Raji (cell line): Measurements from ENCODE around the gene KANK4.

Experiments
- POLR2A ChIP-seq: IDR thresholded peaks from 2 replicates; pipeline ENCODE4 v1.6.1; 2011; ENCODE audit warnings: low read depth, low read length, control low read depth; ENCODE audit not compliant: insufficient read depth

KANK4 gene

GRCh38 chr1:62316135-62316534 lies 3.1 kb downstream of the KANK4 start:
- no peak for TF ChIP-seq POLR2A

GRCh38 chr1:62315387-62315786 lies 3.8 kb downstream of the KANK4 start:
- no peak for TF ChIP-seq POLR2A

- TF ChIP-seq POLR2A = no peak
These were observed 4.5 kb downstream of the KANK4 start for GRCh38 chr1:62314454-62315350.

DNA sequence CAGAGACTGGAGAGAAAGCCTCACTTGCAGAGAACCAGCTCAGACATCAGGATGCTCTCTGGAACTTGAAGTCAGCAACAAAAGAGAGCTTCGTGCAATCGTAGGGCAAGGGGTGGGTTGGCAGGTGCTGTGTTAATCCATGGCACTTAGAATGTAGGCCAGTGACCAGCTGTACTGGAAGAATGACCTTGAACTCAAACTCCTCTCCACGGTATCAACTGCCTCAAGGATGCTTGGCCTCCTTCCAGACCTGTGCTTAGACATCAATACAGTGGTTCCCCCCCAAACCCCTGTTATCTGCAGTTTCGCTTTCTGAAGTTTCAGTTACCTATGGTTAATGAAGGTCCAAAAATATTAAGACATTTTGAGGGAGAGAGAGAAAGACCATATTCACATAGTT lies 6.5 kb downstream of the KANK4 start:
- TF ChIP-seq POLR2A = no peak

DNA sequence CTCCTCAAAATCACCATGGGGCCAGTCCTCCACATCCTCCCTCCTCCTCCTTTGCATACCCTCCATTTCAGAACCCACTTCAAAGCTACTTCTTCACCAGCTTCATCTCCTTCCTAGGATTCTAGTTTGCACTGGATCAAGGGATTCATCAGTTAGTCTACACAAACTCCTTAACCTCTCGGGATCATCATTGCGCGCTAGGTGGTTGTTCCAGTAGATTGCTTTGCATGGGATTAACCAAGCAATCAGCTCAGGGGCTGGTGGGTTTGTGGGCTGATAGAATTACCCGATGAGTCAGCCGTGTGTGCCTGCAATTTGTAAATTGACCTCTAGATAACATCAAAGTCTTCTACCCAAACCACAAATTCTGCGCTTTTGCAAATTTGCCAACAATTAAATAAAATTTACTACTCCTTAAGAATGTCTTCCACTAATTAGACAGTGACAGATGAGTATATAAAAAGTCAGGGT lies 7.7 kb downstream of the KANK4 start:
- no peak for TF ChIP-seq POLR2A

- no peak for TF ChIP-seq POLR2A
These were observed 9.3 kb downstream of the KANK4 start for GRCh38 chr1:62309906-62310305.

DNA sequence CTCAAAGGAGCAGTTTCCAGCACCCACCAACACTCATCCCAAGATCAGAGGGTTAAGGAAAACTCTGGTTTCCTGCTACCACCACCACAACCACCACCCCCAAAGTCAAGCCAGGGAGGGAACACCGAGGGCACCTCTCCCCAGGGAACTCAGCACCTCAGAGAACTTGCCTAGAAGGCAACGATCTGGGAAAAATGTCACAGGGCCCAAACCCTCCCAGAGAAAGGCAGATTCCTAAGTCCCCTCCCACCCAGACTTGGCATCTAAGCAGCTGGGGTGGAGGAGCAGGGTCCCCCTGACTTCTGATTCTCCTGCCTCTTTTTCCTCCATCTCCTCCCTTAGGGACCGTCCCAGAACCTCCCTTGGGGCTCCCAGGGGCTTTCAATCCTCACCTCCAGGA lies 10.6 kb downstream of the KANK4 start:
- no peak for TF ChIP-seq POLR2A

GRCh38 chr1:62307895-62308492 lies 11.2 kb downstream of the KANK4 start:
- no peak for TF ChIP-seq POLR2A

GRCh38 chr1:62307446-62307845 lies 11.8 kb downstream of the KANK4 start:
- no peak for TF ChIP-seq POLR2A

DNA sequence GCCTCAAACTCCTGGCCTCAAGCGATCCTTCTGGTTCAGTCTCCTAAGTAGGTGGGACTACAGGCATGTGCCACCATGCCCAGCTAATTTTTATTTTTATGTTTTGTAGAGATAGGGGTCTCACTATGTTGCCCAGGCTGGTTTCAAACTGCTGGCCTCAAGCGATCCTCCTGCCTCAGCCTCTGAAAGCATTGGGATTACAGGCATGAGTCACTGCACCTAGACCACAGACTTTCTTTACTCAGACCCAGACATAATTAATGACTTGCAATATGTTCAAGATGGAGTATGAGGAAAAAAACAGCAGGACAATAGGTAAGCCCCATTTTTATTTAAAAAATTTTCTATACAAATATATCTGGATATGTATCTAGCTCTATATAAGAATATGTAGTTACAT lies 13.2 kb downstream of the KANK4 start:
- no peak for TF ChIP-seq POLR2A

- no peak for TF ChIP-seq POLR2A
These were observed 14.3 kb downstream of the KANK4 start for GRCh38 chr1:62304975-62305374.

- TF ChIP-seq POLR2A = no peak
These were observed 14.7 kb downstream of the KANK4 start for GRCh38 chr1:62304515-62304914.

DNA sequence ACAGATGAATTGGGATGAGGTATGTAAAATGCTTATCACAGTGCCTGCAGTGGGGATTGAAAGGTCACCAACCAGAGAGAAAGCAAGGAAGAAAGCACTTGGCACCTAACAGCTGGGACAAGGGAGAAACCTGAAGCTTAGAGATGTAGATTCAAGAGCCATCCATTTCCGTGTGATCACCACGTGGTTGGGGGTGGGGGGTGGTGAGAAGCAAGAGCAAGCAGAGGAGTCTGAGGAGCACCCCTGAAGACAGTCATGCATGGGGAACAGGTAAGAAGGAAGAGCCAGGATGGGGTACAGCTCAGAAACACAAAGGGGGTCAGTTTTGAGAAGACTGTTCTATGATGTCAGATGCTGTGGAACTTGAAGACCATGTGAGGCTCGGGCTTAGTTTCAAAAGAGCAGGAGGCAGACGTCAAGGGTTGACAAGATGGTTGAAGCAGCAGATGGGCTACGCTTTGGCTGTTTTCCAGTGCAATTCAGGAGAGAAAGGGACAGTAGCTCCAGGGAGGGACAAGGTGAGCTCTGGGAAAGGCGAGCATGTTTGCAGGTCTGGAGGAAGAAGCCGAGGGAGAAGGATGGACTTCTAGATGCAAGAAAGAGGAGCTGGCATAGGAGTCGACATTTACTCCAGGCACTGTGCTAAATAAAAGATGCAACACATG lies 17.4 kb downstream of the KANK4 start:
- no peak for TF ChIP-seq POLR2A

- TF ChIP-seq POLR2A = no peak
These were observed 19.6 kb downstream of the KANK4 start for GRCh38 chr1:62299426-62300200.

DNA sequence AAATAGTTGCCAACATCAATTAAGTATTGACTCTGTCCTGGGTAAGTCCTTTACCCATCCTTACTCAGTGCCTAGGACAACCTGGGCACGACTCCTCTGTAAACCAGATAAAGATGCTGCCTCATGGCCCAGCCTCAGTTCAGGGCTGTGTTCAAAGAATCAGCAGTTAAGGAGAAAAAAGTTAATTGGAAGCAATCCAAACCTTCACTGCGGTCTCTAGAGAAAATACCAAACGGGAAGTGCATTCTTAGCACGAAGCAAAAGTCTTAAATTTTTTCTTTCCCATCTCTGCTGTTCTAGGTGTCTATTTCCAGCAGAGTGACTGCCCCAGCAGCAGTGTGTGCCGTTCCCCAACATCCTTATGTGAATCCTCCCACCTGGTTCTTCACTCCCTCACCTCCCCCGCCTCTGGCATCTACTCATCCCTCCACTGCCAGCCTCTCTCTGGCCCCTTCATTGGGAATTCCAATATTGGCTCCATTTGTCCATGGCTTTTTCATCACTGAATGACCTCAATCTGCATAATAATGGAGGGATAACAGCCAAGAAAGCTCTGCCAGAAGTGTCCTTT lies 23.2 kb downstream of the KANK4 start:
- no peak for TF ChIP-seq POLR2A

- TF ChIP-seq POLR2A = no peak
These were observed 25.0 kb downstream of the KANK4 start for GRCh38 chr1:62294261-62294660.
